ENCODE data around the gene SLC35G6.
A peak's percentile ranks its signal among the peaks of the same experiment; 100 is the strongest.

Gene SLC35G6

DNA sequence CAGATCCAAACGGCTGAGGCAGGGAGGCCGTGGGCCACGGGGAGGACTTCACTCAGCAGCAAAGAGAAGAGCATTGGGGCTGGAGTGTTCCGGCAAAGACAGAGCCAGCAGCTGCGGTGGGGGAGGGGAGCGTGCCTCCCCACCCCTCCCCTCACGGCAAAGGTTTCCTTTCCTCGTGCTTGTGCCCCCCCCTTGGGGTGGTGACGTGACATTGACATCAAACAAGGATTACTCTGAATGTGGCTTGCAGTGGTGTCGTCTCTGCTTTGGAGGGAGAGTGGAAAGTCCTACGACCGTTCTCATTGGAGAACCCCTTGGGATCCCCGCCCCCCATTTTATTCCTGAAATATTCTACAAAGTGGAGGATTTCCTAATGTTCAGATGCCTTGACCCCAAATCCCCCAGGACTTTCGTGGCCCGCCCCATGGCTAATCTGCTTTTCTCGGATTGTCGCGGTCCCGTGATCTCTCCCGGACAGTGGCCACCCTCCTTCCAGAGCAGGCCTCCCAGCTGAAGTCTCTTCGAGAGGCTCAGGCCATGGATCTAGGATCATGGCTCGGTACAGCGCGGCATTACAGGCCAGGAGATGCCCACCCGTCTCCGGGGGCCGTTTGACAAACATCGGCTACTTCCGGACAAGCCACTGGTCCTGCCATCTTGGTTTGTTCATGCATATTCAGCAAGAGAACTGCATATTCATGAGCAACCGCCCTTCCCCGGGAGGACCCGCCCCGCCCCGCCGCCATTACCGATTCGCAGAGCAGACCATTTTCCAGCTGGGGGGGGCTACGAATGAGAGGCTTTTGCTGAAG, 2.2 kb downstream of the SLC35G6 start:
- H3K4me3 ChIP-seq (ENCODE audit: low read length), result peak overlapping the region; percentile 90
- DNase-seq (ENCODE audit: low read depth), result peak; percentile 93
- TF ChIP-seq, protein P1, sequence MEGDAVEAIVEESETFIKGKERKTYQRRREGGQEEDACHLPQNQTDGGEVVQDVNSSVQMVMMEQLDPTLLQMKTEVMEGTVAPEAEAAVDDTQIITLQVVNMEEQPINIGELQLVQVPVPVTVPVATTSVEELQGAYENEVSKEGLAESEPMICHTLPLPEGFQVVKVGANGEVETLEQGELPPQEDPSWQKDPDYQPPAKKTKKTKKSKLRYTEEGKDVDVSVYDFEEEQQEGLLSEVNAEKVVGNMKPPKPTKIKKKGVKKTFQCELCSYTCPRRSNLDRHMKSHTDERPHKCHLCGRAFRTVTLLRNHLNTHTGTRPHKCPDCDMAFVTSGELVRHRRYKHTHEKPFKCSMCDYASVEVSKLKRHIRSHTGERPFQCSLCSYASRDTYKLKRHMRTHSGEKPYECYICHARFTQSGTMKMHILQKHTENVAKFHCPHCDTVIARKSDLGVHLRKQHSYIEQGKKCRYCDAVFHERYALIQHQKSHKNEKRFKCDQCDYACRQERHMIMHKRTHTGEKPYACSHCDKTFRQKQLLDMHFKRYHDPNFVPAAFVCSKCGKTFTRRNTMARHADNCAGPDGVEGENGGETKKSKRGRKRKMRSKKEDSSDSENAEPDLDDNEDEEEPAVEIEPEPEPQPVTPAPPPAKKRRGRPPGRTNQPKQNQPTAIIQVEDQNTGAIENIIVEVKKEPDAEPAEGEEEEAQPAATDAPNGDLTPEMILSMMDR (conservative IDR thresholded peaks at IDR 0.05; ENCODE audit: low read length), result no peak

DNA sequence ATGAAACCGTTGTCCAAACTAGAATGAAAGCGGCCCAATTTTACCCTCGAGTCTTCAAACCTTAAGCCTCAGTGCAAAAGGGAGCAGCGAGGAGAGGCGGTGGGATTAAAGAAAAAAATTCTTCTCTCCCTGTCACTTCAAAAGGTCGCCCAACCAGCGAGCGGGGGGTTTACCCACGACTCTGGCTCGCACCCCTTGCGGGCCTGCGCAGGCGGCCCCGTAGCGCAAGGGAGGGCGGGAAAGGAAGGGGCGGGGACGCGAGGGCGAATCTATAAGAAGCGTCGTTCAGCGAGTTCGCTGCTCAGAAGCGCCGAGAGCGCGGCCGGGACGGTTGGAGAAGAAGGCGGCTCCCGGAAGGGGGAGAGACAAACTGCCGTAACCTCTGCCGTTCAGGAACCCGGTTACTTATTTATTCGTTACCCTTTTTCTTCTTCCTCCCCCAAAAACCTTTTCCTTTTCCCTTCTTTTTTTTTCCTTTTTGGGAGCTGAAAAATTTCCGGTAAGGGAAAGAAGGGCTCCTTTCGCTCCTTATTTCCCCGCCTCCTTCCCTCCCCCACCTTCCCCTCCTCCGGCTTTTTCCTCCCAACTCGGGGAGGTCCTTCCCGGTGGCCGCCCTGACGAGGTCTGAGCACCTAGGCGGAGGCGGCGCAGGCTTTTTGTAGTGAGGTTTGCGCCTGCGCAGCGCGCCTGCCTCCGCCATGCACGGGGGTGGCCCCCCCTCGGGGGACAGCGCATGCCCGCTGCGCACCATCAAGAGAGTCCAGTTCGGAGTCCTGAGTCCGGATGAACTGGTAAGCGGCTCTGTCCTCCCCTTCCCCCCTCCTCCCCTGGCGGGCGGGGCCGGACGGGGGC, 3.0 kb downstream of the SLC35G6 start, which contains the start of gene POLR2A:
POLR2A (plus strand) TSS at position 300 of the 852 bp plus-strand sequence.
- H3K4me3 ChIP-seq (ENCODE audit: low read length), result peak within 1 kb of the TSS; percentile 90
- peak; percentile 98 for DNase-seq (ENCODE audit: low read depth)
- TF ChIP-seq, protein P1 (conservative IDR thresholded peaks at IDR 0.05; ENCODE audit: low read length), result no peak

DNA sequence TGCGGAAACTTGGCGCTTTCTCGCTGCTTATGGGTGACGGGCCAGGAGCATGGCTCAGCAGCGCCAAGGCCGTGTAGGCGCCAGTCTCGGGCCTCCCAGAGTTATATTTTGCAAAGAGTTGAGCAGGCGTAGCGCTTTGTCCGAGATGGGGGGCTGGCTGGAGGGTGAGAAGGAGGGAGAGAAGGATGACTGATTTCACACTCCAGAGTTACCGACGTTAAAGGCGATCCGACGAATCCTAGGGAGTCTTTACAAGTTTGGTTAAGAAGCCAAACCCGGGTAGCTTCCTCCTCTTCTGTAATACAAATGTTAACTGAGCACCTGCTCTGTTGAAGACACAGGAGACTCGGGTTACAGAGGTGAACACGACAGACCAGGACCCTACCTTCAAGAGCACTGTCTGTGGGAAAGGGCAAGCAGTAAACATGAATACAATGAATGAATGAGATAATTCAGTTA, 3.7 kb downstream of the SLC35G6 start:
- no peak for DNase-seq (ENCODE audit: low read depth)
- TF ChIP-seq, protein P1 (conservative IDR thresholded peaks at IDR 0.05; ENCODE audit: low read length), result no peak; the same call in 1 of the 2 replicates

DNA sequence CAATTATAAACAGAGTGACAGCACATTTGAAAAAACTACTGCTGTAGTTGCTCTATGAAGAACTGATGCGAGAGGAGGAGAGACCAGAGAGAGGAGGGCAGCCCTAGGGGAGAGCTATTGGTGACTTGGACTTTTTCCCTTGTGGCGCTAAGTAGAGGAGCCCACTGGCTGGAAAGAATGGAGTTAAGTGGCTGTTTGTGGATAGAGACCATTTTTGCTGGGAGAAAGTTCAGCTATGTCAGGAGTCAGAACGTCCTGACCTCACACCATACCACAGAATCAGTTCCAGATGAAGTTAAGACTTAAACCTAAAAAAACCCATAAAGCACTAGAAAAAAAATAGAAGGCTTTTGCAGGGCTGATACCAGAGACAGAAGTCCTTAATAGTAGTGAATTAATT, 4.9 kb downstream of the SLC35G6 start:
- peak overlapping the region; percentile 89 for H3K4me3 ChIP-seq (ENCODE audit: low read length)
- DNase-seq (ENCODE audit: low read depth), result peak; percentile 72
- TF ChIP-seq, protein P1 (conservative IDR thresholded peaks at IDR 0.05; ENCODE audit: low read length), result no peak

More for the DNA sequence above, 3.7 kb downstream of the SLC35G6 start:
- H3K4me3 ChIP-seq (ENCODE audit: low read length), result peak overlapping the region; percentile 89

DNA sequence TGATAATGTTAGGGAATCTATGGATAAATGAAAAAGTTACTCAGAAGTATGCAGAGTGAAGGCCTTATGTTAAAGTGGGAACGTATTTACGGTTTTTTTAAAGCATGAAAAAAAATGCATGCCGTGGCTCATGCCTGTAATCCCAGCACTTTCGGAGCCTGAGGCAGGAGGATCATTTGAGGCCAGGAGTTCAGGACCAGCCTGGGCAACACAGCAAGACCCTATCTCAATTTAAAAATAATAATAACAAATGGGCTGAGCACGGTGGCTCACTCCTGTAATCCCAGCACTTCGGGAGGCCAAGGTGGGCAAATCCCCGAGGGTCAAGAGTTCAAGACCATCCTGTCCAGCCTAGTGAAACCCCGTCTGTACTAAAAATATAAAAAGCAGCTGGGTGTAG, 8.9 kb downstream of the SLC35G6 start:
- DNase-seq (ENCODE audit: low read depth), result no peak
- TF ChIP-seq, protein P1 (conservative IDR thresholded peaks at IDR 0.05; ENCODE audit: low read length), result no peak
- no peak overlapping the region for H3K4me3 ChIP-seq (ENCODE audit: low read length)

DNA sequence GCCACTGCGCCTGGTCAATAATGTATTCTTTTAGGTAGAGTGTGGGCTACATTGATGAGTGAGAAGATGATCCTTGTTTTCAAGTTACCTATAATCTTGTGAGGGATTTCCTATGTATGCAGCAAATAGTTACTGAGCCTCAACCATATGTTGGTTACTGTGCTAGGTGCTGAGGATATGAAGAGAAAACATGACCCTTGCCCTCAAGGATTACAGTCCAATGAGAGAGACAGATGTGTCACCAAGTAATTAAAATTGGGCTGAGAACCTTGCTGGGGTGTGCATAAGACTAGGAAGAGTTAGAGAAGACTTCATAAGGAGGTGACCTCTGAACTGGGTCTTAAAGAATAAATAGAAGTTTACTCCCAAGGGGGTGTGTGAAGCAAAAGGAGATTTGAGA, 10.3 kb downstream of the SLC35G6 start:
- TF ChIP-seq, protein P1 (conservative IDR thresholded peaks at IDR 0.05; ENCODE audit: low read length), result no peak
- no peak for DNase-seq (ENCODE audit: low read depth)
- H3K4me3 ChIP-seq (ENCODE audit: low read length), result no peak overlapping the region
